MCF 10A (cell line): ENCODE measurements around the gene PAK5. TPM values are rescaled to one million over a fixed set of nuclear protein-coding genes. Genes with fewer than 3 reads are reported as not detected.

Experiments used
- BruUV-seq: library from RNA; stranded (reverse); fragments of 400-500 nt; replicated peaks from 2 replicates; lab custom pipeline; 2021; lab: Mats Ljungman, UMichigan
- CTCF ChIA-PET: fragments of 300-600 bp; sonication (Branson Sonifier 250); formaldehyde crosslinking; extraction: SDS; loops from one replicate; lab custom pipeline; 2021; ENCODE audit warnings: antibody characterized with exemption, inconsistent platforms; lab: Yijun Ruan, JAX
- POLR2A ChIA-PET: fragments of 300-600, 350-650 bp; sonication (Branson Sonifier 250); formaldehyde crosslinking; extraction: SDS; loops from one replicate; lab custom pipeline; 2020; ENCODE audit warnings: antibody characterized with exemption, inconsistent platforms; lab: Yijun Ruan, JAX
- DNase-seq: peaks from one replicate; pipeline ENCODE4 v3.0.0-alpha.2; 2018; ENCODE audit not compliant: unreplicated experiment
- H3K27ac Mint-ChIP-seq: one replicate; pipeline ENCODE4 v1.8.0; 2022; ENCODE audit warnings: mild to moderate bottlenecking, low read depth, mixed read lengths; ENCODE audit not compliant: unreplicated experiment
- H3K27me3 Mint-ChIP-seq: one replicate; pipeline ENCODE4 v1.8.0; 2022; ENCODE audit warnings: mixed read lengths; ENCODE audit not compliant: insufficient read depth, unreplicated experiment
- H3K36me3 Mint-ChIP-seq: one replicate; pipeline ENCODE4 v1.8.0; 2022; ENCODE audit warnings: mild to moderate bottlenecking, moderate library complexity, mixed read lengths; ENCODE audit not compliant: insufficient read depth, unreplicated experiment
- H3K4me1 Mint-ChIP-seq: one replicate; pipeline ENCODE4 v1.8.0; 2022; ENCODE audit warnings: mixed read lengths; ENCODE audit not compliant: insufficient read depth, unreplicated experiment
- H3K4me3 Mint-ChIP-seq: one replicate; pipeline ENCODE4 v1.8.0; 2022; ENCODE audit warnings: mild to moderate bottlenecking, moderate library complexity, mixed read lengths; ENCODE audit not compliant: unreplicated experiment
- H3K9me3 Mint-ChIP-seq: one replicate; pipeline ENCODE4 v1.8.0; 2022; ENCODE audit warnings: mixed read lengths; ENCODE audit not compliant: unreplicated experiment
- intact Hi-C: fragments of 100-400 bp; cut with micrococcal nuclease; formaldehyde crosslinking; loops from 2 replicates; pipeline ENCODE4 v1.14.1; 2022
- total RNA-seq: library from RNA; stranded (reverse); gene quantifications from 2 replicates; pipeline ENCODE4 v1.2.3, GENCODE V29; 2022
- TF ChIP-seq, protein P1 (sequence below): fragments of 200-600 bp; IDR thresholded peaks from one replicate; pipeline ENCODE4 v1.8.0; 2022; ENCODE audit warnings: antibody characterized with exemption, mild to moderate bottlenecking; ENCODE audit not compliant: unreplicated experiment

Gene PAK5
- total RNA-seq, 1 experiment from 2014 or later = not detected

DNA sequence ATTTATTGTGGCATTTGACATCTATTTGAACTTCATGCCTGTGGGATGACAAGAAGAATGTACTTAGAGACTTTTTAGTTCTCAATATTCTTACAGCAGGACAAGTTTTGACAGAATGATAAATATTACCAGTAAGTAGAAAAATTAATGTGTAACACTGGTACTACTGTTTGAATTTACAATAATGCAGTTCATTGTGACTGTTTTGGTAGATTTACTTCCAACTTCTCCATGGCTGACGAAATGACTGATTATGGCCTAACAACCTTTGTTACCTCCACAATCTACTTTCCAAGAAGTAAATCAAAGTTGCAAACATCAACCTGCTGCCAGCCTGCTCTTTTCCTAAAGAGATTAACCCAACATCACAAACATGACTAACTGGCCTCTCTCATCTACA is 38.5 kb downstream of the PAK5 start:
- POLR2A ChIA-PET = no interaction called here
- Mint-ChIP-seq H3K27me3 (no peaks in the 10 kb centered on the region), H3K9me3 (peaks cover 21% of the 10 kb centered on the region), H3K36me3 (no peaks in the 10 kb centered on the region), H3K4me1 (no peaks in the 10 kb centered on the region), H3K27ac (no peak overlapping the region), H3K4me3 (no peak overlapping the region)
- no peak for DNase-seq
- intact Hi-C loops = no loop called here
- no TSS peak for BruUV-seq
- TF ChIP-seq, protein P1, sequence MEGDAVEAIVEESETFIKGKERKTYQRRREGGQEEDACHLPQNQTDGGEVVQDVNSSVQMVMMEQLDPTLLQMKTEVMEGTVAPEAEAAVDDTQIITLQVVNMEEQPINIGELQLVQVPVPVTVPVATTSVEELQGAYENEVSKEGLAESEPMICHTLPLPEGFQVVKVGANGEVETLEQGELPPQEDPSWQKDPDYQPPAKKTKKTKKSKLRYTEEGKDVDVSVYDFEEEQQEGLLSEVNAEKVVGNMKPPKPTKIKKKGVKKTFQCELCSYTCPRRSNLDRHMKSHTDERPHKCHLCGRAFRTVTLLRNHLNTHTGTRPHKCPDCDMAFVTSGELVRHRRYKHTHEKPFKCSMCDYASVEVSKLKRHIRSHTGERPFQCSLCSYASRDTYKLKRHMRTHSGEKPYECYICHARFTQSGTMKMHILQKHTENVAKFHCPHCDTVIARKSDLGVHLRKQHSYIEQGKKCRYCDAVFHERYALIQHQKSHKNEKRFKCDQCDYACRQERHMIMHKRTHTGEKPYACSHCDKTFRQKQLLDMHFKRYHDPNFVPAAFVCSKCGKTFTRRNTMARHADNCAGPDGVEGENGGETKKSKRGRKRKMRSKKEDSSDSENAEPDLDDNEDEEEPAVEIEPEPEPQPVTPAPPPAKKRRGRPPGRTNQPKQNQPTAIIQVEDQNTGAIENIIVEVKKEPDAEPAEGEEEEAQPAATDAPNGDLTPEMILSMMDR = no peak
- CTCF ChIA-PET = no interaction called here

DNA sequence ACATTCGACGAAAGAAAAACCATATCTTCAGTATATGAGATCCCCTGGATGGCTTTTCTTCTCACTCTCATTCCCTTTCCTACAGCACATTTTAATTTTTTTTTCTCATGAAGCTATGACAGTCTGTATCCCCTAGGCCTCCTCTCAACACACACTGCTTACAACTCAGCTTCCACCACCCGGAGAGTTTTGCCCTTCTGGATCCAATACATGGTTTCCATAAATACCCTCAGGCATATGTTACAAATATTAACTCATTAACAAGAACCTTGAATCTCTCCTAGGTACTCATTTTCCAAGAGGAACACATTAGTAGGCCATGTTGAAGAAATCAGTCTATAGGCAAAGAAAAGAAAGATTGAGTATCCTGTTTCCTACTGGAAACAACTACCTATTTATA is 44.0 kb downstream of the PAK5 start:
- TF ChIP-seq, protein P1 = no peak
- DNase-seq = no peak
- POLR2A ChIA-PET = no interaction called here
- Mint-ChIP-seq H3K27me3 (no peaks in the 10 kb centered on the region), H3K4me1 (no peaks in the 10 kb centered on the region), H3K4me3 (no peak overlapping the region), H3K9me3 (peaks cover 21% of the 10 kb centered on the region), H3K27ac (no peak overlapping the region), H3K36me3 (no peaks in the 10 kb centered on the region)
- BruUV-seq = no TSS peak
- intact Hi-C loops = no loop called here
- CTCF ChIA-PET = interaction anchor here (0.6 kb wide), 2 partner anchors 216 to 405 kb away, joined by 3 read pairs; no protein-coding TSS in a partner anchor

GRCh38 chr20:9792674-9793073 is 46.2 kb downstream of the PAK5 start:
- H3K4me3 Mint-ChIP-seq = no peak overlapping the region
- CTCF ChIA-PET = interaction anchor here (0.9 kb wide), 1 partner anchor 174 kb away, joined by 3 read pairs; no protein-coding TSS in a partner anchor
- no TSS peak for BruUV-seq
- peaks cover 9% of the 10 kb centered on the region for H3K9me3 Mint-ChIP-seq
- no peaks in the 10 kb centered on the region for H3K27me3 Mint-ChIP-seq
- no peak overlapping the region for H3K27ac Mint-ChIP-seq
- DNase-seq = peak; percentile 4
- no peaks in the 10 kb centered on the region for H3K4me1 Mint-ChIP-seq
- no peaks in the 10 kb centered on the region for H3K36me3 Mint-ChIP-seq
- TF ChIP-seq, protein P1 = no peak
- intact Hi-C loops = no loop called here
- POLR2A ChIA-PET = no interaction called here

- Mint-ChIP-seq H3K9me3 (peaks cover 7% of the 10 kb centered on the region), H3K4me3 (no peak overlapping the region), H3K4me1 (no peaks in the 10 kb centered on the region), H3K36me3 (no peaks in the 10 kb centered on the region), H3K27ac (no peak overlapping the region), H3K27me3 (no peaks in the 10 kb centered on the region)
- no peak for DNase-seq
- intact Hi-C loops = no loop called here
- BruUV-seq = no TSS peak
- POLR2A ChIA-PET = no interaction called here
- CTCF ChIA-PET = no interaction called here
- TF ChIP-seq, protein P1 = no peak
Observed at GRCh38 chr20:9789131-9789530, 49.7 kb downstream of the PAK5 start.
